PC-3 (cell line): Measurements from ENCODE around the gene TUT1.

Source experiments
- CTCF ChIP-seq: fragments of 300-600 bp; sonication (generic); conservative IDR thresholded peaks from 2 replicates; pipeline ENCODE4 v1.5.1; 2017; ENCODE audit warnings: antibody characterized with exemption, low read depth, mild to moderate bottlenecking, low read length
- EZH2phosphoT487 ChIP-seq: fragments of 300-600 bp; sonication (generic); IDR thresholded peaks from 2 replicates; pipeline ENCODE4 v1.6.1; 2018; ENCODE audit warnings: mild to moderate bottlenecking, antibody characterized with exemption, low read length, borderline replicate concordance

DNA sequence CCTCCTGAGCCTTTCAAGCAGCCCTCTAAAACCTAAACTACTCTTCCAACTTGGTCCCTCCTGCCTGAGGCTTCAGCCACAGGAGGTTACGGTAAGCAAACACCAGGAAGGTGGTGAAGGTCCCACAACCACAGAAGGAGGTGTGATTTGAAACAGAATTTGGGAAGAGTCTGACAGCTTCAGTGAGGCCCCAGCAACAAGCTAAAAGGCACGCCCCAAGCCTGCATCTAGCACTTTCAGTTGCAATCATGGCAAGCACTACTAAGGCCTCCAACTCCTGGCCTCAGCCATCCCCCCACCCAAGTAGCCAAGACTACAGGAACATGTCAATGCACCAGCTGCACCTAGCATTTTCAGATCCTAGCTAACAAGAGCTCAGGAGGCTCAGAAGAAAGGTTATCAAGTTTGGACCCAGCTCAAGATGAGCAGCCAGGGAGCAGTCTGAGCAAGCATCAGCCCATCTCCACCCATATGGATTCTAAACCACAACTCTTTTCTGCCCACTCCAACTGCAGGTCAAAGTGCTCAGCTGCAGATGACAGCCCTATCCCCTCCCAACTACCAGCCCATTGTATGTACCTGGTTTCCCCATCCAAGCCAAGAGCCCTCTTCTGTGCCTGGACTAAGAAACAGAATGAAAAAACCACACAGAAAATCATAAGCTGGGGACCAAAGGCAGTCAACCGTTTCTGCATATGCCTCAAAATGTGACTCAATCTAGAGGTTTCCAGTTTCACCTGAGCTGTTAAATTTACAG, 34.3 kb downstream of the TUT1 start:
- TF ChIP-seq EZH2phosphoT487 (no peak), CTCF (no peak)
